ENCODE measurements around the gene THSD4.

Gene THSD4

GRCh38 chr15:71677352-71677751 is 562.1 kb downstream of the THSD4 start:
- no peak for DNase-seq (ENCODE audit: low read depth in 1 of 2, low spot score in 1 of 2)

- DNase-seq (ENCODE audit: low read depth in 1 of 2, low spot score in 1 of 2): no peak
Observed at GRCh38 chr15:71677766-71678165, 562.5 kb downstream of the THSD4 start.

GRCh38 chr15:71678191-71678590 is 562.9 kb downstream of the THSD4 start:
- DNase-seq (ENCODE audit: low read depth in 1 of 2, low spot score in 1 of 2): no peak

GRCh38 chr15:71678605-71679004 is 563.3 kb downstream of the THSD4 start:
- no peak for DNase-seq (ENCODE audit: low read depth in 1 of 2, low spot score in 1 of 2)

GRCh38 chr15:71679223-71679792 is 564.0 kb downstream of the THSD4 start:
- DNase-seq (ENCODE audit: low read depth in 1 of 2, low spot score in 1 of 2): no peak

- no peak for DNase-seq (ENCODE audit: low read depth in 1 of 2, low spot score in 1 of 2)
Observed at GRCh38 chr15:71679793-71680353, 564.6 kb downstream of the THSD4 start.

- DNase-seq (ENCODE audit: low read depth in 1 of 2, low spot score in 1 of 2): no peak
Observed at GRCh38 chr15:71682001-71682400, 566.7 kb downstream of the THSD4 start.

GRCh38 chr15:71683411-71684274 is 568.4 kb downstream of the THSD4 start:
- no peak for DNase-seq (ENCODE audit: low read depth in 1 of 2, low spot score in 1 of 2)

GRCh38 chr15:71685420-71685993 is 570.2 kb downstream of the THSD4 start:
- no peak for DNase-seq (ENCODE audit: low read depth in 1 of 2, low spot score in 1 of 2)

- DNase-seq (ENCODE audit: low read depth in 1 of 2, low spot score in 1 of 2): no peak
Observed at GRCh38 chr15:71686221-71687050, 571.2 kb downstream of the THSD4 start.

GRCh38 chr15:71687902-71688508 is 572.7 kb downstream of the THSD4 start:
- no peak for DNase-seq (ENCODE audit: low read depth in 1 of 2, low spot score in 1 of 2)

- no peak for DNase-seq (ENCODE audit: low read depth in 1 of 2, low spot score in 1 of 2)
Observed at GRCh38 chr15:71688509-71689094, 573.3 kb downstream of the THSD4 start.

- no peak for DNase-seq (ENCODE audit: low read depth in 1 of 2, low spot score in 1 of 2)
Observed at GRCh38 chr15:71691081-71691457, 575.8 kb downstream of the THSD4 start.

- DNase-seq (ENCODE audit: low read depth in 1 of 2, low spot score in 1 of 2): no peak
Observed at GRCh38 chr15:71691458-71692417, 576.5 kb downstream of the THSD4 start.

GRCh38 chr15:71697236-71697635 is 582.0 kb downstream of the THSD4 start:
- DNase-seq (ENCODE audit: low read depth in 1 of 2, low spot score in 1 of 2): no peak

GRCh38 chr15:71698030-71698429 is 582.8 kb downstream of the THSD4 start:
- no peak for DNase-seq (ENCODE audit: low read depth in 1 of 2, low spot score in 1 of 2)

GRCh38 chr15:71698742-71699141 is 583.5 kb downstream of the THSD4 start:
- no peak for DNase-seq (ENCODE audit: low read depth in 1 of 2, low spot score in 1 of 2)

- no peak for DNase-seq (ENCODE audit: low read depth in 1 of 2, low spot score in 1 of 2)
Observed at GRCh38 chr15:71699977-71700376, 584.7 kb downstream of the THSD4 start.

- DNase-seq (ENCODE audit: low read depth in 1 of 2, low spot score in 1 of 2): no peak
Observed at GRCh38 chr15:71701808-71702207, 586.5 kb downstream of the THSD4 start.

Measured in activated T-helper 1 cell treated with anti-CD3 and anti-CD28 coated beads, Interleukin-2, amount 50 U/mL, for 16 hours (primary cell).